PC-3 (cell line): ENCODE measurements around the gene FOXP1.

Experiments used
- CTCF ChIP-seq: fragments of 300-600 bp; sonication (generic); conservative IDR thresholded peaks from 2 replicates; pipeline ENCODE4 v1.5.1; 2017; ENCODE audit warnings: antibody characterized with exemption, low read depth, mild to moderate bottlenecking, low read length
- EZH2 ChIP-seq: fragments of 300-600 bp; sonication (generic); IDR thresholded peaks from one replicate; pipeline ENCODE4 v1.6.1; 2017; ENCODE audit warnings: antibody characterized with exemption, mild to moderate bottlenecking, low read length; ENCODE audit not compliant: unreplicated experiment
- EZH2phosphoT487 ChIP-seq: fragments of 300-600 bp; sonication (generic); IDR thresholded peaks from 2 replicates; pipeline ENCODE4 v1.6.1; 2018; ENCODE audit warnings: mild to moderate bottlenecking, antibody characterized with exemption, low read length, borderline replicate concordance

GRCh38 chr3:71511037-71511436, 72.5 kb downstream of the FOXP1 start:
- TF ChIP-seq CTCF (no peak), EZH2phosphoT487 (no peak), EZH2 (no peak)
